ENCODE results near the gene RAB11FIP5. TPM values are rescaled to one million over a fixed set of nuclear protein-coding genes. Genes with fewer than 3 reads are reported as not detected.

Gene RAB11FIP5
- total RNA-seq, 1 donor from 2014 or later, result 33.3 TPM

- DNase-seq (ENCODE audit: low read depth), result no peak
- Histone ChIP-seq H3K4me3 (ENCODE audit: low read depth, low read length) (no peak overlapping the region), H3K36me3 (ENCODE audit: control insufficient read depth, insufficient read depth, low read length) (peaks cover 1% of the 10 kb centered on the region), H3K27me3 (ENCODE audit: control insufficient read depth, insufficient read depth, low read length) (no peaks in the 10 kb centered on the region)
- no peak for TF ChIP-seq CTCF (IDR thresholded peaks at IDR 0.05; ENCODE audit: insufficient read depth, low read length, poor library complexity, severe bottlenecking)
Observed at GRCh38 chr2:73075477-73076373, 37.0 kb downstream of the RAB11FIP5 start.

- H3K27me3 ChIP-seq (ENCODE audit: control insufficient read depth, insufficient read depth, low read length), result no peaks in the 10 kb centered on the region
- no peak overlapping the region for H3K4me3 ChIP-seq (ENCODE audit: low read depth, low read length)
- DNase-seq (ENCODE audit: low read depth), result no peak
- TF ChIP-seq CTCF (IDR thresholded peaks at IDR 0.05; ENCODE audit: insufficient read depth, low read length, poor library complexity, severe bottlenecking), result no peak
- peaks cover 1% of the 10 kb centered on the region for H3K36me3 ChIP-seq (ENCODE audit: control insufficient read depth, insufficient read depth, low read length)
Observed at GRCh38 chr2:73074110-73075069, 38.4 kb downstream of the RAB11FIP5 start.

GRCh38 chr2:73072416-73072815, 40.3 kb downstream of the RAB11FIP5 start:
- DNase-seq (ENCODE audit: low read depth), result no peak
- Histone ChIP-seq H3K4me3 (ENCODE audit: low read depth, low read length) (no peak overlapping the region), H3K27me3 (ENCODE audit: control insufficient read depth, insufficient read depth, low read length) (no peaks in the 10 kb centered on the region), H3K36me3 (ENCODE audit: control insufficient read depth, insufficient read depth, low read length) (peaks cover 1% of the 10 kb centered on the region)
- no peak for TF ChIP-seq CTCF (IDR thresholded peaks at IDR 0.05; ENCODE audit: insufficient read depth, low read length, poor library complexity, severe bottlenecking)

GRCh38 chr2:73072129-73072395, 40.7 kb downstream of the RAB11FIP5 start:
- DNase-seq (ENCODE audit: low read depth), result no peak
- no peaks in the 10 kb centered on the region for H3K27me3 ChIP-seq (ENCODE audit: control insufficient read depth, insufficient read depth, low read length)

More at GRCh38 chr2:73072129-73072395, 40.7 kb downstream of the RAB11FIP5 start:
- TF ChIP-seq CTCF (IDR thresholded peaks at IDR 0.05; ENCODE audit: insufficient read depth, low read length, poor library complexity, severe bottlenecking), result no peak
- Histone ChIP-seq H3K4me3 (ENCODE audit: low read depth, low read length) (peak overlapping the region; percentile 60), H3K36me3 (ENCODE audit: control insufficient read depth, insufficient read depth, low read length) (peaks cover 1% of the 10 kb centered on the region)

All from kidney epithelial cell (primary cell).